SIG-M5 (cell line): ENCODE measurements around the gene MROH2A.

Source experiments
- DNase-seq: peaks from one replicate; lab custom pipeline; 2025; lab: John Stamatoyannopoulos, UW

The MROH2A gene

GRCh38 chr2:233837694-233838229 lies 59.6 kb downstream of the MROH2A start:
- DNase-seq: no peak

DNA sequence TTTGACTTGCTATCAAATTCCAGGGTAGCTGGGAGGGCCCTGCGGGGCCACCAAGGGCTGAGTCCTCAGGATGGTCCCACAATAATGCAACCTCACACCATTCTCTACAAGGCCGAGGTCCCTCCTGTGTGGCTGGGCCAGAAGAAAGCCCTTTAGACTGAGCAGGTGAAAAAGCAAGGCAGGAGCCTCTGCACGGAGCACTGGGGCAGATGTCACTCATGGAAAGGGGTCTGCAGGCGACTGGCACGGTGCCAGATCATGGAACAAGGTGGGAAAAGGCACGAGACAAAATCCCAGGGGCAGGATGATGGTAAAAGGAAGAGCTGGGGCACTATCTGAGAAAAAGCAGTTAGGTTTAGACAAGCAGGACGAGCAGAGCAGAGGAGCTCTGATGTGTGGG lies 60.1 kb downstream of the MROH2A start:
- no peak for DNase-seq

GRCh38 chr2:233838726-233839446 lies 60.8 kb downstream of the MROH2A start:
- no peak for DNase-seq

GRCh38 chr2:233839447-233839820 lies 61.3 kb downstream of the MROH2A start:
- DNase-seq: no peak

DNA sequence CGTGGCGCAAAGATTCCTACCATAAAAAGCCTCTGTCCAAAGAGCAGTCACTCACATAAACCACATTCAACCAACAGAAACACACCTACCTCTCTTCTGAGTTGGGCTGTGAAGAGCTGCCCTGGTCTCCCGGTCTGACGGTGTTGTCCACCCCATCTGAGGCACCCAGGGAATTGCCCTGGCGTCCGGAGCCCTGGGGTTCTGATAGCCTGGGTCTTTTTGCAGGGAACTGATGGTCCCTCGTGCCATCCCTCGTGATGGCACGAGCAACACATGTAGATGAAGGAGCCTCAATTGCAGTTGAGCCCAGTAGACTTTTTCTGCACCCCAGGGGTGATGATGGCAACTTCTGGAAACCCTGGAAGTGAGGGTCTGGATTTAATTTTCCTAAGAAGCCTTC lies 62.4 kb downstream of the MROH2A start:
- no peak for DNase-seq

DNA sequence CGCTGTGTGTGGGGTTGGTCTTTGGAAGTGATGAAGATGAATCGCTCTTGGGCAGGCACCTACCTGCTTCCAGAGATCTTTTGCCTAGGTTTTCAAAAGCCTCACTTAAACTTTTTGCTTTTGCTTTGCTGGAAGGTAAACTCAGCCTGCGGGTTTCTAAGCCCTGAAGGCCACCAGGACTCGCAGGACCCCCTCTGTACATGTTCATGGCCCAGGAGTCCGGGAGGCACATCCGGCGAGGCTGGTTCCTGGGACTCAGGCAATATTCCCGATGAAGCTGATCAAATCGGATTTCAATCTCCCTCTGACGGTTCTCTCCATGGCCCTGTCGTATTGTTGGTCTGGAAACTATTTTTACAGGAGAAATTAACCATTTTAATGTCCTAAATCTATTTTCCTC lies 63.1 kb downstream of the MROH2A start:
- DNase-seq: no peak

DNA sequence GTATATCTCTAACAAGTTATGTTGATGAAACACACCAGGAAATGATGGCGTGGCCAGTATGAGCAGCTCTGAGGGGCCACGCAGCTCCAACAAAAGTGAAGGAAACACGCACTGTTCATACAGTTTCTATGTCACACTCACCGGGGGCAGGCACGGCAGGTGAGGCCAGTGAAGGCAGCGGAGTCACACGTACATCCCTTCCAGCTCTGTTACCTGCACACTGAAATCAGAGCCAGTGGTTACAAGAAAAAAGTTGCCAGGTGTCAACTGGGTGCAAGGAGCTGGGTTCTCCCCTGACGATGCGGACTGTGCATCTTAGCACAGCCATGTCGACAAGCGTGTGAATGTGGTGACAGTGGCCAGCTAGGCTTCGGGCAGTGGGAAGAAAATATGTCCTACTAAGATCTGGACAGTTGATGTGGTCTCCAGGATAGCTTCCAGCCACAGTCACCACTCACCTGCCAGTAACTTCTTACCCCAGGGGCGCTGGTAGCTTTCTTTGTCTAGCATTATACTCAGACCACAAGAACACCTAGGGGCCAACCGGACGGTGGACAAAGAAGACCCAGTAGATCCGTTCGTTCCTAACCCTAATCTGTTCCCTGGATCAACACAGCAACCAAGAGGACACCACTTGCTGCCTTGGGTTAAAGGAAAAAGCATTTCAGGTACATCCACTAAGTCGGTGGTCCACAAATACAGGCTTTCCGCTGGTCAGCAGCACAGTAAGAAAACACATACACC lies 66.1 kb downstream of the MROH2A start:
- no peak for DNase-seq

- no peak for DNase-seq
Measured at GRCh38 chr2:233844836-233845235, 66.7 kb downstream of the MROH2A start.

DNA sequence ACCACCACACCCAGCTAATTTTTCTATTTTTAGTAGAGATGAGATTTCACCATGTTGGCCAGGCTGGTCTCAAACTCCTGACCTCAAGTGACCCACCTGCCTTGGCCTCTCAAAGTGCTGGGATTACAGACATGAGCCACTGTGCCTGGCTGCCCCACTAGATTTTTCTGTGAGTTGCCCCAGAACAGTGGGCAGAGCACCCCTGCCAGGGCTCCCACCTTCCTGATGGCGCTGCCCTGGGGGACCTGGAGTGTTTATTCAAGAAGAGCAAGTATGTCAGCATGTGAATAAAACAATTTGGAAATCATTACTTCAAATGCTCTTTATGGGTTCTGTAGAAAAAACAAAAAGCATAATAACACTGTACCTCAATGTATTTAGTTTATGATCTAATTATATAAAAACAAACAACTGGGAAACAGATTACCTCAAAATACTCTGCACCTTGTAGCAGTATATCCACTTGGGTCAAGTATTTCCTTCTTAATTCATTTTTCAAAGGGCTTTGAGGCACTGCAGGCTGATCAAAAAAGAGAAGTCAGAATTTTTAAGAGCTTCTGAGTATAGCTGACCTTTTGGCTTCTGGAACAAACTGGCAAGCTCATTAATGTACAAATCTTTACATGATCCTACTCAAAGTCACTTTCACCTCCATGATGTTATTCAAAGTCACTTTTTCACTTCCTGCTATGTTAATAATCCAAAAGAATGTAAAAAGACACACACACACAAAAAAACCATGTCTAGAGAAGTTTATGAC lies 67.4 kb downstream of the MROH2A start:
- DNase-seq: no peak

GRCh38 chr2:233846387-233847247 lies 68.5 kb downstream of the MROH2A start:
- no peak for DNase-seq

GRCh38 chr2:233847248-233847898 lies 69.2 kb downstream of the MROH2A start:
- no peak for DNase-seq

- DNase-seq: no peak
Measured at GRCh38 chr2:233848276-233848675, 70.1 kb downstream of the MROH2A start.

DNA sequence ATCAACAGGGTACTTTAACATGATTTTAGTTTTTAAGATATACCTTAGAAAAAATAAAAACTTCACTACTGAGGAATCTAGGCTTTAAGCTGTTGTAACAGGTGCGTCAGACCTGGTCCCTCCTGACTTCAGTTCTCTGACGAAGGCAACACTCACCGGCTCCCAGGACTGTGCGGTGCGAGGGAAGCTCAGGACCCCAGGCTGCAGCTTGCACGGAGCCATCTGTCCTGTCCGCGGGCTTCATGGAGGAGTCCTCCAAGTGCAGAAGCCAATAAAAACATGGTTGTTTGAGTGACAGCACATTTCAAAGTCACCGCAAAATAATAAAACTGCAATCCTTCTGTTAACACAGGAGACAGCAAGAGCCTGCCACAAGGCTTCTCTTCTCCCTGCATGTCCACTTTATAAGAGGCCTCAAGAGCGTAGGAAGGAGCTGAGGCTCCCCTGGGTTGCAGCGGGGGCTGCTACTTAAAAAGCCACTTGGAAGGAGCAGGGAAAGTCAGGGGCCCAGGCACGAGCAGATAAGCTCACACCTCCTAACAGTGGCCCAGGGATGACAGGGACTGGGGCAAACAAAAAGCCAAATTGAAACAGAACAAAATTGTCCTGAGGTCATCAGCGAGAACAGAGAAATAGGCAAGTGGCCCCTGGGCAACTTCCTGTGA lies 71.6 kb downstream of the MROH2A start:
- no peak for DNase-seq

GRCh38 chr2:233850745-233851144 lies 72.6 kb downstream of the MROH2A start:
- no peak for DNase-seq

DNA sequence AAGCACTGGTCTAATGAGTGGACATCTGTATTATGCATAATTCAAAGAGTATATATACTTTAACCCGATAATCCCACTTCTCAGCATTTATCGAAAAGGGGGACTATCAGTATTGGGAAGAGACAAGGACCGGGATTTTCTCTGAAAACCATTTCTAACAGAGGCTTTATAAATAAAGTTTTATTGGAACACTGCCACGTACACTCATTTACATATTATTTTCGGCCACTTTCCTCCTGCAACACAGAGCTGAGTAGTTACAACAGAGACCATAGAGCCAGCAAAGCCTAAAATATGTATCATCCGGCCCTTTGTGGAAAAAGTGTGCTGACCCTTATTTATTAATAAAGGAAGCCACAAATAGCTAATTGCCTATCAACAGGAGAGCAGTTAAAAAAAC lies 73.0 kb downstream of the MROH2A start:
- DNase-seq: no peak

DNA sequence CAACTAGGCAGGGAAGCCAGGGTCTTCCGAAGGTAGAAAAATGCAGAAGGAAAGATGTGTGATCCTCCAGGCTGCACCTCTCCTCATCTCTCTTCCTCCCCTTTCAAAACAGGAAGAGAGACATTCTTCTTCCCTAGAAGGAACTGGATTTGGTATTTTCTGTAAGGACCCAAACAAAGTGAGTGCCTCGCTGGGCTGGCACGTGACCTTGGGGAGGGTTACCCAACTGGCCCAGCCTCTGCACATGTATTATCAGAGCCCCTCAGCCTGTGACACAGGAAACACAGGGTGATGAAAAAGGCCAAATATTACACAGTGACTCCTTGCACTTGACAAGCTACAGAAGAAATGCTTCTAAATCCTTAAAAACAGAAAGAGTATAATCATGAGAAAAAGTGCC lies 73.9 kb downstream of the MROH2A start:
- peak; percentile 41 for DNase-seq

- DNase-seq: no peak
Measured at GRCh38 chr2:233853353-233853752, 75.2 kb downstream of the MROH2A start.

GRCh38 chr2:233853883-233854240 lies 75.7 kb downstream of the MROH2A start:
- no peak for DNase-seq

GRCh38 chr2:233854241-233854981 lies 76.3 kb downstream of the MROH2A start, which contains the start of gene HJURP:
Gene HJURP, minus strand, starts transcription at chr2:233854535. Its CDS starts 35 bp downstream, at chr2:233854500.
- peak; percentile 76 for DNase-seq

GRCh38 chr2:233855345-233855744 lies 77.2 kb downstream of the MROH2A start:
- DNase-seq: no peak
